SK-N-SH treated with all-trans-retinoic acid at 6 μM for 48 hours (cell line): ENCODE measurements around the gene AGTRAP.

ENCODE experiments used
- OSR1 ChIP-seq: fragments of 250-450 bp; sonication (Bioruptor Pico); IDR thresholded peaks from 2 replicates; pipeline ENCODE4 v1.8.0; 2022; ENCODE audit warnings: moderate library complexity, mild to moderate bottlenecking, inconsistent platforms
- SNAI2 ChIP-seq: fragments of 250-450 bp; sonication (Bioruptor Pico); IDR thresholded peaks from 2 replicates; pipeline ENCODE4 v1.5.0; 2020; ENCODE audit warnings: mild to moderate bottlenecking, moderate library complexity
- TF ChIP-seq, protein P1 (sequence below): fragments of 250-450 bp; sonication (Bioruptor Pico); IDR thresholded peaks from 2 replicates; pipeline ENCODE4 v1.8.0; 2020; ENCODE audit warnings: mild to moderate bottlenecking, moderate library complexity, borderline replicate concordance

DNA sequence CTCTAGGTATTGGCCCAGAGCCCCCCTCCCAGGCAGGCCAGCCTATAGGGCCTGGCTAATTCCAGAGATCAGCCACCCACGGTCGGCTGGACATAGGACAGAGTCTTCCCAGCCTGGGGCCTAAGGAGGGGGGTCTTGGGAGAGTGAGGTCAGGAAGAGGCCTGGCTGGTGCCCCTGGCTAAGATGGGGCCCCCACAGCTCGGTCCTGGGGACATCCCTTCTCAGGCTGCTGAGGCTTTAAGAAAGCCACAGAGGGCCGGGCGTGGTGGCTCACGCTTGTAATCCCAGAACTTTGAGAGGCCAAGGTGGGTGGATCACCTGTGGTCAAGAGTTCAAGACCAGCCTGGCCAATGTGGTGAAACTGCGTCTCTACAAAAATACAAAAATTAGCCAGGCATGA is 28.6 kb downstream of the AGTRAP start:
- TF ChIP-seq OSR1 (no peak), SNAI2 (no peak)
- TF ChIP-seq, protein P1, sequence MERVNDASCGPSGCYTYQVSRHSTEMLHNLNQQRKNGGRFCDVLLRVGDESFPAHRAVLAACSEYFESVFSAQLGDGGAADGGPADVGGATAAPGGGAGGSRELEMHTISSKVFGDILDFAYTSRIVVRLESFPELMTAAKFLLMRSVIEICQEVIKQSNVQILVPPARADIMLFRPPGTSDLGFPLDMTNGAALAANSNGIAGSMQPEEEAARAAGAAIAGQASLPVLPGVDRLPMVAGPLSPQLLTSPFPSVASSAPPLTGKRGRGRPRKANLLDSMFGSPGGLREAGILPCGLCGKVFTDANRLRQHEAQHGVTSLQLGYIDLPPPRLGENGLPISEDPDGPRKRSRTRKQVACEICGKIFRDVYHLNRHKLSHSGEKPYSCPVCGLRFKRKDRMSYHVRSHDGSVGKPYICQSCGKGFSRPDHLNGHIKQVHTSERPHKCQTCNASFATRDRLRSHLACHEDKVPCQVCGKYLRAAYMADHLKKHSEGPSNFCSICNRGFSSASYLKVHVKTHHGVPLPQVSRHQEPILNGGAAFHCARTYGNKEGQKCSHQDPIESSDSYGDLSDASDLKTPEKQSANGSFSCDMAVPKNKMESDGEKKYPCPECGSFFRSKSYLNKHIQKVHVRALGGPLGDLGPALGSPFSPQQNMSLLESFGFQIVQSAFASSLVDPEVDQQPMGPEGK (CRISPR knock-in tag) = no peak
